Esophagus (tissue), 2 donors: ENCODE data around the gene DEFB108B. TPM values are rescaled to one million over a fixed set of nuclear protein-coding genes. Genes with fewer than 3 reads are reported as not detected.
"Not testable (repeated sequence)": the region's sequence is repeated elsewhere in the genome, so short reads cannot be mapped to it uniquely, and the experiment has no call there.

Experiments
- H3K27ac ChIP-seq, 2 donors: one replicate each; pipeline ENCODE4 v1.5.1; 2013; ENCODE audit warnings: low read depth in 2 of 2, mild to moderate bottlenecking in 2 of 2, inconsistent platforms in 1 of 2, low read length in 1 of 2, moderate library complexity in 1 of 2
- H3K27me3 ChIP-seq, 2 donors: one replicate each; pipeline ENCODE4 v1.6.1; 2013; ENCODE audit warnings: low read length in 2 of 2, control low read depth in 1 of 2, mild to moderate bottlenecking in 1 of 2; ENCODE audit not compliant: insufficient read depth in 2 of 2, control insufficient read depth in 1 of 2
- H3K36me3 ChIP-seq, 2 donors: one replicate each; pipeline ENCODE4 v1.6.1; 2013; ENCODE audit warnings: low read length in 1 of 2; ENCODE audit not compliant: control insufficient read depth in 2 of 2, insufficient read depth in 2 of 2
- H3K4me1 ChIP-seq, 2 donors: one replicate each; pipeline ENCODE4 v1.6.1; 2013; ENCODE audit warnings: low read length in 1 of 2; ENCODE audit not compliant: control insufficient read depth in 2 of 2, insufficient read depth in 2 of 2
- H3K4me3 ChIP-seq, 2 donors: one replicate each; pipeline ENCODE4 v1.5.1; 2013; ENCODE audit warnings: low read length in 2 of 2, mild to moderate bottlenecking in 2 of 2, low read depth in 1 of 2, moderate library complexity in 1 of 2
- H3K9me3 ChIP-seq, 2 donors: one replicate each; pipeline ENCODE4 v1.6.1; 2013; ENCODE audit warnings: mild to moderate bottlenecking in 2 of 2, low read depth in 1 of 2, low read length in 1 of 2, moderate library complexity in 1 of 2; ENCODE audit not compliant: control insufficient read depth in 2 of 2, insufficient read depth in 1 of 2
- WGBS, 2 donors: extraction: QIAGEN DNeasy Blood & Tissue Kit; methylation state at CpG; one replicate each; pipeline ENCODE4 v1.1.7; 2013; 5-methylcytosine and 5-hydroxymethylcytosine counted together
- polyA plus RNA-seq, 2 donors: library from polyadenylated mRNA; stranded (reverse); fragments of 200-250 nt; gene quantifications; one replicate each; pipeline ENCODE4 v1.2.3, GENCODE V29; 2013
- donor health status: healthy with polysubstance abuse.
- donor health status: Bipolar disorder and iron deficiency.

DEFB108B gene
- polyA plus RNA-seq, 2 donors: not detected

DNA sequence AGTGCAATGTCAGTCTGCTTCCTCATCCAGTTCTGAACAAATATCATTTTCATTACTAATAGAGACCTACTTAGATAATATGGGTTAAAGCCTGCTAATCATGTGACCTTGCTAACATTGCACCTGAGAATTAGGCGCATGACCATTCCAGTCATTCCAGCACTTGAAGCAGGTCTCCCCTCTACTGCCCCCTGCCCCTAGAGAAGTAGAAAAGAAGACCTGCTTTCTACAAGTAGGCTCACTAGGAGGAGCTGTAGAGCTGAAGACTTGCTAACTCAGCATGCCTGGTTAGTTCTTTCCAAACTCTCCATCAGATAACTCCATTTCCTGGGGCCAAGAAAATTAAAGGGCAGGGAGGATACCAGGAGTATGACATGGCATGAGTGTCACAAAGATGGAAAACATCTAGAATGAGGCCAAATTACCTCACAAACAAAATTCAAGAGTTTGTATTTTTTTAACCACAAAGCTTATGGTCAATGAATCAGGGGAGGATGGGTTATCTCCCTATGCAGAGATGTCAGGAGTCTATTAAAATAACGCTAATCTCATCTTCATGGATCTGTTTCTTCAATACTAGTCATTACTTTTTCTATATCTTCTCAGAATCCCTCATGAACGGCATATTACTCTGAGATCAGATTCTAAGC is 31.1 kb downstream of the DEFB108B start:
- H3K27me3 ChIP-seq, H3K36me3 ChIP-seq, H3K4me1 ChIP-seq, H3K9me3 ChIP-seq, H3K27ac ChIP-seq, H3K4me3 ChIP-seq: not testable (repeated sequence)
- WGBS, 2 donors: 60 to 63% methylated on average over 3 of the region's 3 CpGs

- 85 to 100% methylated on average over 1 of the region's 1 CpG for WGBS, 2 donors
- not testable (repeated sequence) for H3K4me3 ChIP-seq, H3K36me3 ChIP-seq, H3K4me1 ChIP-seq, H3K27ac ChIP-seq, H3K9me3 ChIP-seq, H3K27me3 ChIP-seq
Measured at GRCh38 chr11:71867209-71867608, 34.2 kb downstream of the DEFB108B start.

DNA sequence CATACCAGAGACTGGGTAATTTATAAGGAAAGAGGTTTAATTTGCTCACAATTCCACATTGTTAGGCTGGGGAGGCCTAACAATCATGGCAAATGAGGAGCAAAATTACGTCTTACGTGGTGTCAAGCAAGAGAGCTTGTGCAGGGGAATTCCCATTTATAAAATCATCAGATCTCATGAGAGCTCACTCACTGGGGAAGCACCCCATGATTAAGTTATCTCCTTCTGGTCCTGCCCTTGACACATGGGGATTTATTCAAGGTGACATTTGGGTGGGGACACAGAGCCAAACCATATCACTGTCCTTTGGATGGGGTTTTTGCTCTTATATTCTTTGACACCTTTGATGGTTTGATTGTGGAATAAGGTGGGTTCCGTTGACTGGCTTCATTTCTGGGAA is 36.9 kb downstream of the DEFB108B start:
- H3K9me3 ChIP-seq, H3K36me3 ChIP-seq, H3K4me1 ChIP-seq, H3K4me3 ChIP-seq, H3K27ac ChIP-seq, H3K27me3 ChIP-seq: not testable (repeated sequence)
- WGBS, 2 donors: 78 to 85% methylated on average over 3 of the region's 3 CpGs

GRCh38 chr11:71870661-71871060 is 37.7 kb downstream of the DEFB108B start:
- H3K4me1 ChIP-seq, H3K27ac ChIP-seq, H3K27me3 ChIP-seq, H3K36me3 ChIP-seq, H3K9me3 ChIP-seq, H3K4me3 ChIP-seq: not testable (repeated sequence)

- WGBS, 2 donors: 65 to 67% methylated on average over 2 of the region's 2 CpGs
- not testable (repeated sequence) for H3K36me3 ChIP-seq, H3K4me1 ChIP-seq, H3K9me3 ChIP-seq, H3K27ac ChIP-seq, H3K4me3 ChIP-seq, H3K27me3 ChIP-seq
Measured at GRCh38 chr11:71876262-71876661, 43.3 kb downstream of the DEFB108B start.

- not testable (repeated sequence) for H3K27me3 ChIP-seq, H3K36me3 ChIP-seq, H3K4me1 ChIP-seq, H3K9me3 ChIP-seq, H3K4me3 ChIP-seq, H3K27ac ChIP-seq
- 80 to 93% methylated on average over 1 of the region's 1 CpG for WGBS, 2 donors
Measured at GRCh38 chr11:71878059-71878458, 45.1 kb downstream of the DEFB108B start, which contains the start of gene DEFB131B. Gene DEFB131B, plus strand, starts transcription at chr11:71878453. Its CDS starts 0 bp downstream, at chr11:71878453.

DNA sequence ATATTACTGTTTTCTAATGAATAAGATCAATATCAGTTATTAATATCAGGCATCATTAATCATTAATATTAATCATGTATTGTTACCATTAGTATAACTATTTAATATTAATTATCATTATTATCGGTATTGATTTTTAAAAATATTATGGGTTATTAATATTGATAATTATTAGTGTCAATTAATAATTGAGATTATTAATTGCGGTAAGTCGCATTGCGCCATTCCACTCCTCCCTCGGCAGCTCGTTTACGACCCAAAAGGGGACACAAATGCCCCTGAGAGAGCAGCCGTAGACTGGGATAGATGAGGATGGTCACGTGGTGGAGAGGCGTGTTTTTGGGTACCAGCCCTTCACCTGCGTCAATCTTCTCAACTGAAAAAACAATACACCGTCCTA is 52.8 kb downstream of the DEFB108B start:
- not testable (repeated sequence) for H3K4me3 ChIP-seq, H3K36me3 ChIP-seq, H3K27me3 ChIP-seq, H3K4me1 ChIP-seq, H3K9me3 ChIP-seq, H3K27ac ChIP-seq
- 97% methylated on average over 12 of the region's 12 CpGs for WGBS, 2 donors

Other genes with a start within 250 kb of the DEFB108B start
- not detected for gene DEFB131B, start 45.3 kb downstream of the DEFB108B start, polyA plus RNA-seq
- gene XNDC1N, start 95.4 kb downstream of the DEFB108B start, polyA plus RNA-seq: 1 to 10 TPM; 1.9 to 4.7 TPM
- gene RNF121, start 95.8 kb downstream of the DEFB108B start, polyA plus RNA-seq: 10 to 100 TPM in 1 of 2 donors, 1 to 10 TPM in 1; 9.6 to 15.2 TPM
- gene IL18BP, start 165.7 kb downstream of the DEFB108B start, polyA plus RNA-seq: 1 to 10 TPM; 2.9 to 4.6 TPM
- gene NUMA1, start 247.3 kb downstream of the DEFB108B start, polyA plus RNA-seq: 100 to 1,000 TPM; 108 to 205 TPM
- 1 to 10 TPM; 3.1 to 4.6 TPM for gene LRRC51, start 247.7 kb downstream of the DEFB108B start, polyA plus RNA-seq